Fibroblast of lung (primary cell): ENCODE measurements around the gene HDAC4. TPM values are rescaled to one million over a fixed set of nuclear protein-coding genes. Genes with fewer than 3 reads are reported as not detected.

Source experiments
- DNase-seq, 2 donors: peaks; one replicate each; pipeline versions ENCODE4 v3.0.0 to v3.0.0-alpha.2; 2010; ENCODE audit warnings: low read depth in 2 of 2
- H2AFZ ChIP-seq: 2 replicates; pipeline ENCODE4 v1.5.1; 2012; ENCODE audit warnings: low read length, control low read depth, inconsistent platforms
- H3K27ac ChIP-seq: 2 replicates; pipeline ENCODE4 v1.5.1; 2011; ENCODE audit warnings: low read length, control low read depth; ENCODE audit not compliant: insufficient read depth
- H3K27me3 ChIP-seq: 2 replicates; pipeline ENCODE4 v1.5.1; 2011; ENCODE audit warnings: mild to moderate bottlenecking, low read length; ENCODE audit not compliant: control insufficient read depth, insufficient read depth
- H3K36me3 ChIP-seq: 2 replicates; pipeline ENCODE4 v1.5.1; 2011; ENCODE audit warnings: low read length; ENCODE audit not compliant: control insufficient read depth, insufficient read depth
- H3K4me1 ChIP-seq: 2 replicates; pipeline ENCODE4 v1.5.1; 2011; ENCODE audit warnings: low read length; ENCODE audit not compliant: control insufficient read depth, insufficient read depth; ENCODE audit errors: extremely low read depth
- H3K4me2 ChIP-seq: 2 replicates; pipeline ENCODE4 v1.5.1; 2011; ENCODE audit warnings: low read length, control low read depth; ENCODE audit not compliant: insufficient read depth; ENCODE audit errors: extremely low read depth
- H3K4me3 ChIP-seq, 4 experiments: fragments of 200-600 bp in 1 of 4; sonication (generic) in 1 of 4; replicated peaks in 1 of 4; 2 replicates each; pipeline ENCODE4 v1.5.1; 2011 to 2016; ENCODE audit warnings: low read length in 4 of 4, low read depth in 3 of 4, mild to moderate bottlenecking in 3 of 4, control low read depth in 2 of 4, inconsistent platforms in 1 of 4, mixed read lengths in 1 of 4; ENCODE audit not compliant: insufficient read depth in 1 of 4; ENCODE audit errors: control extremely low read depth in 1 of 4
- H3K79me2 ChIP-seq: 2 replicates; pipeline ENCODE4 v1.5.1; 2012; ENCODE audit warnings: mild to moderate bottlenecking, low read length, inconsistent platforms; ENCODE audit not compliant: control insufficient read depth, insufficient read depth
- H3K9ac ChIP-seq: 2 replicates; pipeline ENCODE4 v1.5.1; 2011; ENCODE audit warnings: mild to moderate bottlenecking, low read length, control low read depth; ENCODE audit not compliant: insufficient read depth
- H3K9me3 ChIP-seq: 2 replicates; pipeline ENCODE4 v1.5.1; 2012; ENCODE audit warnings: low read depth, low read length; ENCODE audit not compliant: control insufficient read depth, insufficient read depth
- H4K20me1 ChIP-seq: 2 replicates; pipeline ENCODE4 v1.5.1; 2011; ENCODE audit warnings: low read length; ENCODE audit not compliant: control insufficient read depth, insufficient read depth; ENCODE audit errors: extremely low read depth
- CTCF ChIP-seq, 2 donors: IDR thresholded peaks in 1 of 2; conservative IDR thresholded peaks in 1 of 2; 1 replicate in 1 of 2; 2 replicates in 1 of 2; pipeline ENCODE4 v1.5.1; 2011 to 2012; ENCODE audit warnings: low read length in 2 of 2, control low read depth in 1 of 2, inconsistent platforms in 1 of 2, low read depth in 1 of 2, mild to moderate bottlenecking in 1 of 2
- EZH2 ChIP-seq: IDR thresholded peaks from 2 replicates; pipeline ENCODE4 v1.5.1; 2012; ENCODE audit warnings: low read length, control low read depth, mild to moderate bottlenecking; ENCODE audit errors: missing control alignments
- polyA plus RNA-seq, 2 donors: library from polyadenylated mRNA; depleted of rRNA in 1 of 2; stranded (reverse) in 1 of 2; unstranded in 1 of 2; fragments of >200 nt; gene quantifications; 2 replicates each; pipeline ENCODE4 v1.2.1, GENCODE V29; 2011 to 2012; ENCODE audit warnings: missing spikeins in 1 of 2
- total RNA-seq: library from RNA; depleted of rRNA; stranded (reverse); fragments of >200 nt; gene quantifications from 2 replicates; pipeline ENCODE4 v1.2.1, GENCODE V29; 2014

The HDAC4 gene
- total and polyA plus RNA-seq, 2 donors (not counting 1 experiment from before 2014, with no cell fraction given) = 7.4 to 19.8 TPM

- Histone ChIP-seq H3K4me1 (no peaks in the 10 kb centered on the region), H3K79me2 (no peaks in the 10 kb centered on the region), H3K27me3 (no peaks in the 10 kb centered on the region), H3K27ac (no peak overlapping the region), H4K20me1 (no peaks in the 10 kb centered on the region), H2AFZ (no peak overlapping the region), H3K9me3 (no peaks in the 10 kb centered on the region), H3K9ac (no peak overlapping the region), H3K4me3 (no peak overlapping the region), H3K4me2 (no peak overlapping the region), H3K36me3 (peaks cover 4% of the 10 kb centered on the region)
- no peak for TF ChIP-seq EZH2
- no peak for TF ChIP-seq CTCF (conservative IDR thresholded peaks at IDR 0.05 in 1 of 2, IDR thresholded peaks at IDR 0.05 in 1 of 2; ENCODE audit: low read depth in 1 of 2, low read length in 2 of 2)
- DNase-seq = no peak
Measured at GRCh38 chr2:239192456-239192855, 208.4 kb downstream of the HDAC4 start.

GRCh38 chr2:239190921-239191885 lies 209.6 kb downstream of the HDAC4 start:
- no peaks in the 10 kb centered on the region for H4K20me1 ChIP-seq
- H3K27me3 ChIP-seq = no peaks in the 10 kb centered on the region
- no peak overlapping the region for H2AFZ ChIP-seq
- no peak for TF ChIP-seq EZH2
- no peak for TF ChIP-seq CTCF (conservative IDR thresholded peaks at IDR 0.05 in 1 of 2, IDR thresholded peaks at IDR 0.05 in 1 of 2; ENCODE audit: low read depth in 1 of 2, low read length in 2 of 2)
- H3K4me2 ChIP-seq = no peak overlapping the region
- no peak overlapping the region for H3K4me3 ChIP-seq
- H3K9ac ChIP-seq = no peak overlapping the region
- H3K79me2 ChIP-seq = no peaks in the 10 kb centered on the region
- no peaks in the 10 kb centered on the region for H3K4me1 ChIP-seq
- H3K36me3 ChIP-seq = peaks cover 4% of the 10 kb centered on the region
- H3K27ac ChIP-seq = no peak overlapping the region
- no peaks in the 10 kb centered on the region for H3K9me3 ChIP-seq
- DNase-seq = no peak

GRCh38 chr2:239190361-239190760 lies 210.5 kb downstream of the HDAC4 start:
- no peak overlapping the region for H2AFZ ChIP-seq
- no peaks in the 10 kb centered on the region for H3K79me2 ChIP-seq
- no peaks in the 10 kb centered on the region for H3K27me3 ChIP-seq
- no peak overlapping the region for H3K4me3 ChIP-seq
- no peaks in the 10 kb centered on the region for H3K4me1 ChIP-seq
- DNase-seq = no peak
- TF ChIP-seq CTCF (conservative IDR thresholded peaks at IDR 0.05 in 1 of 2, IDR thresholded peaks at IDR 0.05 in 1 of 2; ENCODE audit: low read depth in 1 of 2, low read length in 2 of 2) (no peak), EZH2 (no peak)
- no peaks in the 10 kb centered on the region for H3K9me3 ChIP-seq
- H4K20me1 ChIP-seq = no peaks in the 10 kb centered on the region
- H3K9ac ChIP-seq = no peak overlapping the region
- no peak overlapping the region for H3K27ac ChIP-seq
- peaks cover 4% of the 10 kb centered on the region for H3K36me3 ChIP-seq
- no peak overlapping the region for H3K4me2 ChIP-seq
